HG03558 (cell line): Measurements from ENCODE around the gene EXOC3L1.
A peak's percentile ranks its signal among the peaks of the same experiment; 100 is the strongest.

Experiments
- ATAC-seq: cut with Tn5 transposase; IDR thresholded peaks from one replicate; pipeline ENCODE4 v1.9.1; 2021; ENCODE audit warnings: moderate number of reproducible peaks; ENCODE audit not compliant: unreplicated experiment; ENCODE audit errors: extremely low read depth

EXOC3L1 gene

DNA sequence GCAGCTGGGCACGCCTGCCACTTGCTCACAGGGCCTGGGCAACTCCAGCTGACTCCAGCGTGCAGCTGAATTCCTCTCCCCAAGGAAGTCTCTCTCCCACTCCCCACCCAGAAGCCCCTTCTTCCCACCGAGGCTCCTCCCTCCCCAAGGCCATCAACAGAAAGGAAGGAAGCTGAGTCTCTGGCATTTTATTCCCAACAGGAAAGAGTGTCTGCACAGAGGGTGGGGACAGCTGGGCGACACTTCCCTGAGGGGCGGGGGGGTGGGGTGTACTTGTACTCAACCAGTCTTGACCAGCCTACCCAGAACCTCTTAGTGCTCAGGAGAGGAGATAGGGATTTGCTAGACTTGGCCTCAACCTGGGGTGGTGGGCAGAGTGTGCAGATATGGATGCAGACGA lies at the start of gene EXOC3L1:
Gene EXOC3L1, minus strand, starts transcription at position 96 of the 400 bp plus-strand sequence. CDS start 460 bp downstream, outside the sequence.
- no peak for ATAC-seq

- ATAC-seq: no peak
These were observed 49.0 kb upstream of the EXOC3L1 start for GRCh38 chr16:67238806-67239470.

DNA sequence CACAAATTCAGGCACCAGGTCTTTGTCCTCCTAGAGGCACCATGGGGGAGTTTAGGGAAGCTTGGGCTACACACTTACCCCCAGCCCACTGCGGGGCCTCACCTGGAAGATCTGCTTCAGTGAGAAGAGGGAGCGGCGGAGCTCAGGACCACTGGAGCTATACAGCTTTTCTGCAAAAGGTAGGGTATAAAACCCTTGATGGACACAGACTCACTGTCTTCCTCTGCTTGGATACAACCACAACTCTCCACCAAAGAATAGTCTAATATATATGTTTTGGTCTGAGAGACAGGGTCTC lies 48.3 kb upstream of the EXOC3L1 start:
- ATAC-seq: no peak

DNA sequence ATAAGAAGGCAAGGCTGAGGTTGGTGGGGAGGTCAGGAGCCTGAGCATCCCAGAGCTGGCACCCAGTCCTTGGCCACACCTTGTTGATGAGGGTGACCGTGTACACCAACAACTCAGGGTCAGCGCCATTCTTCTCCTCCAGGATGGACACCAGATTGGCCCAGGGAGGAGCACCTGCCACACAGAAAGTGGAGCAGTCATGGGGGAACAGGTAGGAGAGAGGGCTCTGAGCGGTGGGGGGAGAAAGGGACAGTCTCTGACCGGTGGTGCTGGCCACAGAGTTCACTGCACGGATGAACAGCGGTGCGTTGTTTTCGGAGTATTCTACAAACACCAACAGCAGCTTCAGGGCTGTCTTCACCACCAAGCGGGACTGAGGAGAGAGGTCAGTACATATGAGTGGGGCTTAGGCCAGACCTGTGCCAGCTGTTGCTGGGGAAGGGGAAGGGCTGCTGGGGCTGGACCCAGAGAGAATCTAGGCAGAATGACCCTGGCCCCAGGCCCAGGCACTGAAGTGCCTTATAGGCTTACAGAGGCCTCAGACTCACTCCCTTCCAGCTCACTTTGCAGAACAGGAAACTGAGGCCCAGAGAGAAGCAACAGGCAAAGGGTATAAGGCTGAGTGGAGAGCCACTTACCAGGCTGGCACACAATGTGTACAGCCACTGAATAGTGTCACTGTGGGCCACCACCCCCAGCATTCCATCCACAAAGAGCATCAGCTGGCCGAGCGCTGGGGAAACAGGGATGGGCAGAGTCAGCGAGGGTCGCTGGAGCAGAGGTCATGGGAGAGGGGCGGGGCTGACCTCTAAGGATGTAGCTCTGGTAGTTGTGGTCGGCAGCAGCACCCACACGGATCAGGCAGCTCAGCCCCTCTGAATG lies 47.7 kb upstream of the EXOC3L1 start:
- ATAC-seq: no peak

- ATAC-seq: no peak
These were observed 46.8 kb upstream of the EXOC3L1 start for GRCh38 chr16:67236563-67237395.

DNA sequence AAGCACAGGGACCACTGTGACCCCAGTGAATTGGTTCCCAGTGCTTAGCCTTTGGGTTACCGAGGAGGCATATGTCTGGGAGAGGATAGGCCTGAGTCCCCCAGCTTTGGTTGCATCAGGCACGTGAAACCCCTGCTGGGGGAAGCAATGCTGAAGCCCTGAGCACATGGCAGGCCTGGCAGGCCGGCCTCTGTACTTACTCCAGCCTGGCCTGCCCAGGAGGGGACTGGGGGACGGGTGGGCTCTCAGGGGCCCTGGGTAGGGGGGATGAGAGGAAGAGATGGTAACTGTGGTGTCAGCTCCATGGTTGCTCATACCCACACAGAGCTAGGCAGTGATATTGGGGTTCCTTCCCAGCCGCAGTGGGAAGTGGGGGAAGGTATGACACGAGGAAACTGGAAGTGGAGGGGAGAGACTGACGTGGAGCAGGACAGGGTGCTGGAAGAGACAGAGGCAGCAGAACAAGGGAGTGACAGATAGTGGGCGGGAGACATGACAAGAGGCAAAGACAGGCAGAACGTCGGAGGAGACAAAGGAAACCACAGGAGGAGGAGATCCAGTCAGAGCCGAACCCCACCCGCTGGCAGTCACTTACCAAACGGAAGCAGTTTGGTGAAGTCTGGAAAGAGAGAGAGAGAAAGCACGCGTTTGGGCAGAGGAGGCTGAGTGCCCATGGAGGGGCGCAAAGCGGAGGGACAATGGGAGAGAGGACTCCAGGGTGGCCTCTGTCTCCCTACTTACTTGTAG lies 46.1 kb upstream of the EXOC3L1 start:
- ATAC-seq: no peak

DNA sequence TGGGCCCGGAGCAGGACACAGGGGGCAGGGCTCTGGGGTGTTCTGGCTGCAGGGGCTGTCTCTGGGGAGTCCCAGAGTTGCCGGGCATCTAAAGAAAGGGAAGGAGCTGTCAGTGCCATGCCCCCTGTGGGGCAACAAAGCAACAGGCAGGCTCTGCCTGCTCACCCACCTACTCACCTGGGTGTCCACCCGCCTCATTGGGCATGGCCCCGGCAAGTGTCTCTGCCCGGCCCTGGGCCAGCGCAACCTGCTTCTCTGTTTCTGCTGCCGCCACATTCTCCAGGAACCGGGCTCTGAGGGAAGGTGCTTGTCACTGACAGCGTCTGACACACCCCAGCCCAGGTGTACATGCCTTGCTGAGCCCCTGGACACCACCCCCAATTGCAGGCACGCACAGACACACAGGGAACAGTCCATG lies 44.3 kb upstream of the EXOC3L1 start:
- ATAC-seq: no peak

GRCh38 chr16:67233596-67233995 lies 43.7 kb upstream of the EXOC3L1 start:
- ATAC-seq: no peak

DNA sequence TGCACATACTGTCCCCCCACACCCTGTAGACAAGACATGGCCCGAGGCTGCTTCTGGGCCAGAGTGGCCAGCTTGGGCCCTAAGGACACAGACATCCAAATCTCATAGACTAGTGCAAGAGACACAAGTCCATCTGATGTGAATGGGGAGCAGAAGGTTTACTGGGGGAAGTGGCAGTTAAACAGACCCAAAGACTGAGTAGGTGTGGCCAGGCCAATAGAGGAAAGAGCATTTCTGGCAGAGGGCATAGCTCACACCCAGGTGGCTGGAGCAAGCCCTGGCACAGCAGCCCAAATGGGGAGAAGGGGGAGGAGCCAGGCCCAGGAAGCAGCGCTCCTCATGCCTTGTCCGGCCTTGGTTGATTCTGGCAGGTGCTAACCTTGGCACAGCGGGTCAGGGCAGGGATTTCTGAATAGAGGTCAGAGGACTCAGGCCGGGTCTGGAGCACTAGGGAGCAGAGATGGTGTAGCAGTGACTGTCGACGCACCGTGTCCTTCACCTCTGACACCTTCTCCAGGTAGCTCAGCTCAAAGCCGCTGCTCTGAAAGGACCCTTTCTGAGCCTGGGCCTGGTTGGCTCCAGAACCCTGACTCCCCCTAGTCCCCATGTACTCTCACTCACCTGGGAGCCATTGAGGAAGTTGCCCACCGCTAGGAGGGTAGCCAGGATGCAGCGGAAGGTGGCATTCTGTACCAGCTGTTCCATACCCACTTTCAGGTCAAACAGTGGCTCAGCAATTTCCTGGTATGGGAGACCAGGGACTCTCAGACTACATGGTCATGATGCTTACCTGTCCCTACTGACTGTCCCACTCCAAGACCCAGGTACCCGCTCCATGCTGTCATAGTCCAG lies 41.1 kb upstream of the EXOC3L1 start:
- ATAC-seq: no peak

GRCh38 chr16:67229906-67230808 lies 40.2 kb upstream of the EXOC3L1 start:
- ATAC-seq: no peak

- ATAC-seq: no peak
These were observed 39.0 kb upstream of the EXOC3L1 start for GRCh38 chr16:67228905-67229304.

- no peak for ATAC-seq
These were observed 38.3 kb upstream of the EXOC3L1 start for GRCh38 chr16:67228034-67228785.

- no peak for ATAC-seq
These were observed 37.6 kb upstream of the EXOC3L1 start for GRCh38 chr16:67227567-67227921.

DNA sequence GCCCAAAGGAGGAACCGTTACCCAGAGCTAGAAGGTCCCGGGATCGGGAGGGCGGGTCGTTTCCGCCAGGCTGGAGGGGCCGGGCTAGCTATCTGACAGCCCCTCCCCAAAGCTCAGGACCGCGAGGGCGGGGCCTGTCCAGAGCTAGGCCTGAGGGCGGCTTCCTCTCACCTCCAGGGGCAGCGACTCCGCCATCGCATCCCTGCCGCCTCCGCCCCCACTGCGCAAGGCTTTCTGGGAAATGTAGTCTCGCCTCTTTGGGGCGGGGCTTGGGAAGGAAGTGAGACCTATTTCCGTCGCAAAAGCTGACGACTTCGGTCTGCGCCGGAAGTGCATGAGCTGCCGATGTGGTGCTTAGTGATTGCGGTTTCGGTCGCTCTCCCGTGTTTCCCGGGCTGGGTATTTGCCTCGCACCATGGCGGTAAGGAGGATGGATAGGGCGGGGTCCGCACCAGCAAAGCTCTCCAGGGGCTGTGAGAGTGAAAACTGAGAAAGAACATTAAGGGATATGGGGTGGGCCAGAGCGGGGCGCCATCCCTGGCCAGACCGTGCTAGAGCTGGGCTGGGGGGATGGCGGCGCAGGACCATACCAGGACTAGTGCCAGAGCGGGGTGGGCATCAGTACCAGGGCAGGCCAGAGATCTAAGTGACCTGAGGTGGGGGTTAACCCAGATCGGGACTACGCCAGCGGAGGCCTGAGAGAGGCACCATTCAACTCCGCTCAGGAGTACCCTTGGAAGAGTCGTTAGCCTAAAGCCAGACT lies 37.0 kb upstream of the EXOC3L1 start, which contains the start of gene TMEM208:
Gene TMEM208, plus strand, starts transcription at position 327 of the 763 bp plus-strand sequence. Its CDS starts 89 bp downstream, at position 416.
- peak; percentile 85 for ATAC-seq

DNA sequence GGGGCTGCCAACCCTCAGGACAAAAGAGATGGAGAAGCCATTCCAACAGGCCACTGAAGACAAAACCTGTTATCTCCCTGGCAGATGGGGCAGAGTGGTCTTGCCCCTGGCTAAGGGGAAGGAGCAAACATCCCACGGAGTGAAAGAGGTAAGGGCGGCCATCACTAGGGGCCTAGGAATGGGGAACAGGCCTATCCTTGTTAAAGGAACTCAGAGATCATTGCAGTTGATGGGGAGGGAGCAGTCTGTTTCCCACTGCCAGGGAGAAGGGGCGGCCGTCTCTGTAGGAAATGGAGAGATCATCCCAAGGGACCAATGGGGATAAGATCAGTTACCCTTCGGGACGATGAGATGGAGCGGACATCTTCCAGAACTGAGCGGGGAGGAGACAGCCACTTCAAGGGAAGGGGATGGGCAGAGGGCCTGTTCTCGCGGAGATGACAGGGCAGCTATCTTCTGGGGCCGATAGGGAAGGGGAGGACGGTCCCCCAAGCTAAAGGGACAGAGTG lies 36.4 kb upstream of the EXOC3L1 start:
- no peak for ATAC-seq

- ATAC-seq: no peak
These were observed 34.1 kb upstream of the EXOC3L1 start for GRCh38 chr16:67223992-67224391.
